ENCODE results near the gene SRRM3.
"Not testable (repeated sequence)": the region's sequence is repeated elsewhere in the genome, so short reads cannot be mapped to it uniquely, and the experiment has no call there.

SRRM3 gene

DNA sequence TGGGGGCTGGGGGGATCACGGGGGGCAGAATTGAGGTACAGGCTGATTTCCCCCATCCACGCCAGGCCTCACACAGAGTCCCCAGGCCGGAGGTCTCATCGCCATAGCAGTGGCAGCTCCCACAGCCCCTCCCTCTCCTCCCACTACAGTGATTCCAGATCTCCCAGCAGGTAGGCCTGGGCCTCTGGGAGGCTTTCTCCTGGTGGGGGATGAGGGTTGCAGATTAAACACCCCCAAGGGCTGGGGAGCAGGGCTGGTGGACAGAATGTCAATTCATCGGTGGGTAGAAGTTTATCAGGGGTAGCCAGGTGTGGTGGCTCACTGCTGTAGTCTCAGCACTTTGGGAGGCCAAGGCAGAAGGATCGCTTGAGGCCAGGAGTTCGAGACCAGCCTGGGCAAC lies 63.6 kb downstream of the SRRM3 start:
- DNase-seq (ENCODE audit: low read depth in 2 of 2): no peak

GRCh38 chr7:76267107-76267893 lies 65.6 kb downstream of the SRRM3 start:
- TF ChIP-seq, protein P1, sequence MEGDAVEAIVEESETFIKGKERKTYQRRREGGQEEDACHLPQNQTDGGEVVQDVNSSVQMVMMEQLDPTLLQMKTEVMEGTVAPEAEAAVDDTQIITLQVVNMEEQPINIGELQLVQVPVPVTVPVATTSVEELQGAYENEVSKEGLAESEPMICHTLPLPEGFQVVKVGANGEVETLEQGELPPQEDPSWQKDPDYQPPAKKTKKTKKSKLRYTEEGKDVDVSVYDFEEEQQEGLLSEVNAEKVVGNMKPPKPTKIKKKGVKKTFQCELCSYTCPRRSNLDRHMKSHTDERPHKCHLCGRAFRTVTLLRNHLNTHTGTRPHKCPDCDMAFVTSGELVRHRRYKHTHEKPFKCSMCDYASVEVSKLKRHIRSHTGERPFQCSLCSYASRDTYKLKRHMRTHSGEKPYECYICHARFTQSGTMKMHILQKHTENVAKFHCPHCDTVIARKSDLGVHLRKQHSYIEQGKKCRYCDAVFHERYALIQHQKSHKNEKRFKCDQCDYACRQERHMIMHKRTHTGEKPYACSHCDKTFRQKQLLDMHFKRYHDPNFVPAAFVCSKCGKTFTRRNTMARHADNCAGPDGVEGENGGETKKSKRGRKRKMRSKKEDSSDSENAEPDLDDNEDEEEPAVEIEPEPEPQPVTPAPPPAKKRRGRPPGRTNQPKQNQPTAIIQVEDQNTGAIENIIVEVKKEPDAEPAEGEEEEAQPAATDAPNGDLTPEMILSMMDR (IDR thresholded peaks at IDR 0.05; ENCODE audit: low read depth, low read length): no peak
- no peak for DNase-seq (ENCODE audit: low read depth in 2 of 2)
- peak overlapping the region in 1 of 2 donors; percentile 19 for H3K4me3 ChIP-seq (replicated peaks in 1 of 2; ENCODE audit: low read depth in 2 of 2, low read length in 2 of 2)

More for the DNA sequence above, 63.6 kb downstream of the SRRM3 start:
- TF ChIP-seq, protein P1 (IDR thresholded peaks at IDR 0.05; ENCODE audit: low read depth, low read length): no peak
- H3K4me3 ChIP-seq (replicated peaks in 1 of 2; ENCODE audit: low read depth in 2 of 2, low read length in 2 of 2): no peak overlapping the region

DNA sequence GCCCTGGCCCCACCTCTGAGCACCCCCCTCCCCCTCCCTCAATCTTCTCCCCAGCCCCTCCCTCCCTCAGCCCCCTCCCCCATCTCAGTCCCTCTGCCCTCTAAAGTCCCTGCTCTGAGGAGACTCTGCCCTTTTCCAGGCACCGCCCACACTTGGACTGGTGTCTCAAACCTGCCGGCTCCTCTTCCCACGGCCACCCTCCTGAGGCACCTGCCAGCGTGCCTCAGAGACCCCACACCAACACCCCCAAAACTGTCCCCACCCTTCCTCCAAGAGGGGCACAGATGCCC lies 66.1 kb downstream of the SRRM3 start:
- H3K4me3 ChIP-seq (replicated peaks in 1 of 2; ENCODE audit: low read depth in 2 of 2, low read length in 2 of 2): no peak overlapping the region
- TF ChIP-seq, protein P1 (IDR thresholded peaks at IDR 0.05; ENCODE audit: low read depth, low read length): no peak
- DNase-seq (ENCODE audit: low read depth in 2 of 2): no peak

DNA sequence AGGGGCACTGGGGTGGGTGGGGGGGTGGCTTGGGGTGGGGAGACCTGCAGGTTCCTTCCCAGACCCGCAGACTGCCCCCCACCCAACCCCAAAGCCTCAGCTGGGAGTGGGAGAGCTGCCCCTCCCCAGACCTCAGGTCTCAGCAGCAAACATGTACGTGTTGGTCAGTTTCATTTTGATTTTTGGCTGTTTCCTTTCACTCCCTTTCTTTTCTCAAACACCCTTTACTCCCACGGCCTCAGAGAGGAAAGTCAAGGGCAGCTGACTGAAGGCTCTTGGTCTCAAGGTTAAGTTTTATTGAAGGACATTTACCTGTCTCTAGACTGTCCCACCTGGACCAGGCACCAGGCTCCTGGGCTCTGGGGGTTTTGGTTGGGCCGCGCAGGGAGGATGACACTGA lies 66.7 kb downstream of the SRRM3 start:
- DNase-seq (ENCODE audit: low read depth in 2 of 2): no peak
- TF ChIP-seq, protein P1 (IDR thresholded peaks at IDR 0.05; ENCODE audit: low read depth, low read length): no peak
- no peak overlapping the region for H3K4me3 ChIP-seq (replicated peaks in 1 of 2; ENCODE audit: low read depth in 2 of 2, low read length in 2 of 2)

DNA sequence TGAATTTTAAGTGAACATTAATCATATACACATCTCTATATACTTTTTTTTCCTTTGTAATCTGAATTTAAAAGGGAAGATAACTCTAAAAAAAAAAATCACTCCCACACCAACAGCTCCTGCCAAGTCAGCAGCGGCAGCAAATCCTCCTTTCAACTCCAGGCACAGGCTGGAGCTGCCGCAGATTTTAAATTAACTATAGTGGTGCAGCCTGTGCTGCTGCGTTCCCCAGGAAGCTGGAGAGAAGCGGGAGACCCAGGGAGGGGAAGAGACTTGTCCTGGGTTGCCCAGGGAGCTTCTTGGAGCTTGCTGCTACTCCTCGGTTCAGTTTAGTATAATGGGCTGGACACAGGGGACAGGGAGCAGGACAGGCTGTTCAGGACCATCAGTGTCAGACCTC lies 68.2 kb downstream of the SRRM3 start:
- DNase-seq (ENCODE audit: low read depth in 2 of 2): peak in 1 of 2 donors; percentile 32
- TF ChIP-seq, protein P1 (IDR thresholded peaks at IDR 0.05; ENCODE audit: low read depth, low read length): no peak
- no peak overlapping the region for H3K4me3 ChIP-seq (replicated peaks in 1 of 2; ENCODE audit: low read depth in 2 of 2, low read length in 2 of 2)

- not testable (repeated sequence) for H3K4me3 ChIP-seq (replicated peaks in 1 of 2; ENCODE audit: low read depth in 2 of 2, low read length in 2 of 2); DNase-seq (ENCODE audit: low read depth in 2 of 2)
Observed at GRCh38 chr7:76271384-76271783, 69.7 kb downstream of the SRRM3 start.

DNA sequence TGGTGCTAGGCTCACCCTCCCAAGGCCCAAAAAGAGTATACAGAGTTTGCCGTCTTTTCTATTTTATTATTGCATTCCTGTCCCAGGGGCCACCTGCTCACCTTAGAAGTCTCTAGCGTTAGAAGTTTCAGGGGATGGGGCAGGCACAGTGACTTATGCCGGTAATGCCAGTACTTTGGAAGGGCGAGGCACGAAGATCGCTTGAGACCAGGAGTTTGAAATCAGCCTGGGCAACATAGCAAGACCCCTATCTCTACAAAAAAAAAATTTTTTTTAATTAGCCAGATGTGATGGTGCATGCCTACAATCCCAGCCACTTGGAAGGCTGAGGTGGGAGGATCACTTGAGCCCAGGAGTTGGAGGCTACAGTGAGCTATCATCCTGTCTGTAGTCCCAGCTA lies 70.4 kb downstream of the SRRM3 start:
- no peak overlapping the region for H3K4me3 ChIP-seq (replicated peaks in 1 of 2; ENCODE audit: low read depth in 2 of 2, low read length in 2 of 2)
- no peak for DNase-seq (ENCODE audit: low read depth in 2 of 2)
- TF ChIP-seq, protein P1 (IDR thresholded peaks at IDR 0.05; ENCODE audit: low read depth, low read length): no peak

All from cardiac fibroblast (primary cell).